Fibroblast of mammary gland (primary cell): ENCODE results near the gene GAR1.
"Not testable (repeated sequence)": the region's sequence is repeated elsewhere in the genome, so short reads cannot be mapped to it uniquely, and the experiment has no call there.

Source experiments
- DNase-seq: peaks from one replicate; pipeline ENCODE4 v3.0.0-alpha.2; 2010; ENCODE audit warnings: low read depth
- H3K4me3 ChIP-seq: 2 replicates; pipeline ENCODE4 v1.5.1; 2011; ENCODE audit warnings: low read depth, mild to moderate bottlenecking, low read length, moderate library complexity; ENCODE audit not compliant: control insufficient read depth
- TF ChIP-seq, protein P1 (sequence below): conservative IDR thresholded peaks from 2 replicates; pipeline ENCODE4 v1.5.1; 2011; ENCODE audit warnings: low read depth, low read length, inconsistent platforms; ENCODE audit not compliant: control insufficient read depth, insufficient read depth

The GAR1 gene

DNA sequence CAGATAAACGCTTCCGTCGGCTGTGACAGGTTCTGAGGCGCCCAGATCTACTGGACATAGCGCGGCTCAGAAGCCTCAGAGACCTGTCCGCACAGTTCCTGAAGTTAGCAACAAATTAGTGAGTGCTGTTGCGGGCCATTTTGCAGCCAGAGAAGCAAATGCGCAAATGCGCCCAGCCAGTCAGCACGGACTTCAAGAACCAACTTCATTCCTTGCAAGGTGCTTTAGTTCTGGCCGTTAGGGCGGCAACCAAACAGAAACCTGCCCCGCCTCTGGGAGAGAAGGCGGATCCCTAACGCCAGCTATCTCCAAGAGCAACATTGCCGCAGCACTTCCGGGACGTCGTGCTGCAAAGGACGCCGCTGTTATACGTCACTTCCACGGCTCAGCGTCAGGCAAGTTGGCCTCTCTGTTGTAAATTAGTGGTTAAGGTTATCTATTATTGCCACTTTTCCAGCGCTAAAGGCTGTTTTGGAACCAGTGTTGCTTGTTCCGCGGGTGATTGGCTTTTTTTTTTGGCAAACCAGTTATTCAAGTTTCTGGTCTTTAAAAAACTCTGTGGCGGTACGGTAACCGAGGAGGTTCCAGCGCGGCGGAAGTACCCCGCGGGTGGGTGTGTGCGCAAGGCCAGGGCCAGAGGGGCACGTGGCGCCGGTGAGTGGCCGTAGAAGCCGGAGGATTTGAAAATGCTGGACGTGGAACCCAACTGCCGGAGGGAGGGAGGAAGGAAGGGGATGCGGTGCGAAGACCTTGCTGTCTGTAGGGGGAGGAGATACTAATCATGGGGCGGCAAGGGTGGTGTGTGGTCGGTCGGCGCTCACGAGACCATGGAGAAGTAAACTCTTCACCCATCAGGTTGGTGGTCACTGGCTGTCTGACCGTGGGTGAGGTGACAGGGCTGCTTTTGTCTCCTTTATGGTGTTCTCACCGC lies at the start of gene GAR1:
Gene GAR1, plus strand, starts transcription at position 612 of the 931 bp plus-strand sequence. CDS start 403 bp downstream, outside the sequence.
- DNase-seq = peak; percentile 91
- TF ChIP-seq, protein P1, sequence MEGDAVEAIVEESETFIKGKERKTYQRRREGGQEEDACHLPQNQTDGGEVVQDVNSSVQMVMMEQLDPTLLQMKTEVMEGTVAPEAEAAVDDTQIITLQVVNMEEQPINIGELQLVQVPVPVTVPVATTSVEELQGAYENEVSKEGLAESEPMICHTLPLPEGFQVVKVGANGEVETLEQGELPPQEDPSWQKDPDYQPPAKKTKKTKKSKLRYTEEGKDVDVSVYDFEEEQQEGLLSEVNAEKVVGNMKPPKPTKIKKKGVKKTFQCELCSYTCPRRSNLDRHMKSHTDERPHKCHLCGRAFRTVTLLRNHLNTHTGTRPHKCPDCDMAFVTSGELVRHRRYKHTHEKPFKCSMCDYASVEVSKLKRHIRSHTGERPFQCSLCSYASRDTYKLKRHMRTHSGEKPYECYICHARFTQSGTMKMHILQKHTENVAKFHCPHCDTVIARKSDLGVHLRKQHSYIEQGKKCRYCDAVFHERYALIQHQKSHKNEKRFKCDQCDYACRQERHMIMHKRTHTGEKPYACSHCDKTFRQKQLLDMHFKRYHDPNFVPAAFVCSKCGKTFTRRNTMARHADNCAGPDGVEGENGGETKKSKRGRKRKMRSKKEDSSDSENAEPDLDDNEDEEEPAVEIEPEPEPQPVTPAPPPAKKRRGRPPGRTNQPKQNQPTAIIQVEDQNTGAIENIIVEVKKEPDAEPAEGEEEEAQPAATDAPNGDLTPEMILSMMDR = no peak
- H3K4me3 ChIP-seq = peak within 1 kb of the TSS; percentile 99

DNA sequence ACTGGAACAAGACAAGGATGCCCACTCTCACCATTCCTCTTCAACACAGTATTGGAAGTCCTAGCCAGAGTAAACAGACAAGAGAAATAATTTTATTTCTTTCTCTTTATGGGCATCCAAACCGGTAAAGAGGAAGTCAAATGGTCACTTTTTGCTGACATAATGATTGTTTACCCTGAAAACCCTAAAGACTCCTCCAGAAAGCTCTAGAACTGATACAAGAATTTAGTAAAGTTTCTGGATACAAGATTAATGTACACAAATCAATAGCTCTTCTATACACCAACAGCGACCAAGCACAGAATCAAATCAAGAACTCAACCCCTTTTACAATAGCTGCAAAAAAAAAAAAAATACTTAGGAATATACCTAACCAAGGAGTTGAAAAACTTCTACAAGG lies 33.5 kb upstream of the GAR1 start:
- not testable (repeated sequence) for H3K4me3 ChIP-seq, DNase-seq

DNA sequence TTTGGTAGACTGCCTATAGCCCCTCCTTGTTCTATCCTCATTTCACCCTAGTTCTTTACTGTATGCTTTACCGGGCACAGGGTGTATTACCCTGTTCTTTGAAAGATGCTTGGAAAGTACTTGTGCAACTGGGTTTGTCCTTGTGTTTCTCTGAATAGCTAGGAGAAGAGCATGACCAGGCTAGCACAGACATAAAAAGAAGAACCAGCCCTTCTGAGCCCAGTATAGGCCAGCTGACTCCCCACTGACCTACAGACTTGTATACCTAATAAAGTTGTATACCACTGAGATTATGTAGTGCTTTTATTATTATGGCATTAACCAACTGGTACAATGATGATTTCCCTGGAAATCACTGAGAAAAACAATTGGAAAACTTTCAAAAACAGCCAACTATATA lies 28.7 kb upstream of the GAR1 start:
- no peak overlapping the region for H3K4me3 ChIP-seq
- TF ChIP-seq, protein P1 = no peak
- no peak for DNase-seq

DNA sequence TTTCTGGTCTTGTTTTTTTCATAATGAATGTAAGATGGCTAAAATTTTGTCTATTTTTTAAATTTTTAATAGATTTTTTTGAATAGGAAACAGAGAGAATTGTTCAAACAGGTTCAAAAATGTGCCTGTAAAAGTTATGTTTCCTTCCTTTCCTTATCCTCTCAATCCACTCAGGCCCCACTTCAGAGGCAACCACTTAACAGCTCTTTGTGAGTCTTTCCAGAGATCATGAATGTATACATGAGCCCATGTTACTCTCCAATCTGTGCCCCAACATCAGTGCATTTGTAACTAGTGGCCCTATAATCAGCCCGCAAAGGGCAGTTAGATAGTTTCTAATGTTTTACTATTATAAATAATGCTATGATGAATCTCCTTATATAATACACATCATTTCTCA lies 27.8 kb upstream of the GAR1 start:
- H3K4me3 ChIP-seq = no peak overlapping the region
- TF ChIP-seq, protein P1 = no peak
- DNase-seq = no peak

DNA sequence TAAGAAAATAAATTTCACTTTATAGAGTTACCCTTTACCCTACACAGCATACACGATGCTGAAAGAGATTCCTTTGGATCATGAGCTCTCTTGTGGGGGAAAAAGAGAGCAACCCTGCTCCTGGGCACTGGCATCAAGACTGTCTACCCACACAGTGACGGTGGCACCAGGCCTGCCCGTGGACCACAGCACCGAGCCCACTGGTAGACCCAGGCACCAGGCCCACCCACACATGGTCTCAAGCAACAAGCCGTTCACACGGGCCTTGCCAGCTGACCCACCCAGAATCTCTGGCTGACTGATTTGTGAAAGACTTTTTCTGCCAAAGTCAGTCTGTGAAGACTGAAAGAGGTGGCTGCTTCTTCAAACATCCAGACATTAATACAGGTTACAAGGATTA lies 20.5 kb upstream of the GAR1 start:
- no peak for DNase-seq
- no peak overlapping the region for H3K4me3 ChIP-seq
- TF ChIP-seq, protein P1 = no peak

DNA sequence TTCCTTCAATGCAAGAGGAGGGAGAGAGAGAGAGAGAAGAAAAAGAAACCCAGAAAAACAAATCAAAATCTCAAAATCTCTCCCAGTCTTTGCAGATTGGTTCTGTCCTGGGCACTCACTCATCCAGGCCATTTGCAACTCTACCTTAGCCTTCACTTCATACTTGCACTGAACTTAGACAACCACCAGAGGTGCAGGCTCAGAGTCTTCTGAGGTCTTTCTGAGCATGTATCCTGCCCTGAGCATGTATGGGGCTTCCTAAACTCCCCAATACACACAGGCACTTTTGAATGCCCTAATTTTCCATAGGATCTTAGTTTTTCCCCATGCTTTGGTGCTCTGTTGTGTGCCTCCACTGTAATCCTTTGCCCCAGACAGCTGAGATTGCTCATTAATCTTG lies 16.7 kb upstream of the GAR1 start:
- no peak overlapping the region for H3K4me3 ChIP-seq
- TF ChIP-seq, protein P1 = no peak
- DNase-seq = no peak

DNA sequence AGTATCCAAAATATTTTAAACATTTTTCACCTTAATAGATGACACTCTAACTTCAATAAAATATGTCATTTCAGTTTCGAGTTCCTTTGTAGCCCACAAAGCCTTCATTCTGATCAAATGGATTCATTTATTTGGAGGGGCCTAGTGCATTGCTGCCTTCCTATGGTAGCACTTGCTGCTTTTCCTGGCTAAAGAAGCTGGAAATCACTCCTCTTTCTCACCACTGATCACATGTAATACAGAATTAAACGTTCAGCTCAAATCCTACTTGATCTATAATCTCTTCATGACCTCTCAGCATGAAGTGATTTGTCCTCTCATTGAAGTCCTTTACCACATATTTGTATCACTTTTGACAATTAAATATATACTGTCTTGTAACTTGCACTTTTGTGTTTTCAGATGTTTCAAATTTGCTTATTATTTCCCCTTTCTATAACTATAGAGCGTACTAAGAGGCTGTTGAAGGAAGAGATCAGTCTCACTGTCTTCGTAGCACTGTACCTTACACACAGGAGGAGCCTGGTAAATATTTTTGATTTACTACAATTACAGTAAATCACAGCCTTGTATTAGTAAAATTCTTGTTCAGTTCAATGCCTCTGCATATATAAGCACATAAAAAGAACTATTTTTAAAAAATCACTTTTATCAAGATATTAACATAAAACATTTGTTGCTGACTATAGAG lies 14.3 kb upstream of the GAR1 start:
- TF ChIP-seq, protein P1 = no peak
- no peak for DNase-seq
- no peak overlapping the region for H3K4me3 ChIP-seq
